Measurements from ENCODE around the gene CHD9.
A peak's percentile ranks its signal among the peaks of the same experiment; 100 is the strongest.

The CHD9 gene

GRCh38 chr16:53084141-53084541 lies 29.4 kb downstream of the CHD9 start:
- Histone ChIP-seq H3K36me3 (ENCODE audit: control insufficient read depth in 5 of 5, insufficient read depth in 5 of 5, low read length in 5 of 5) (no peaks in the 10 kb centered on the region), H3K9me3 (ENCODE audit: control insufficient read depth in 5 of 5, low read length in 5 of 5) (no peaks in the 10 kb centered on the region), H3K4me3 (ENCODE audit: low read depth in 1 of 5, low read length in 5 of 5) (no peak overlapping the region), H3K9ac (ENCODE audit: low read length in 5 of 5) (no peak overlapping the region), H3K27ac (ENCODE audit: low read depth, low read length) (peak overlapping the region; percentile 94), H3K27me3 (ENCODE audit: control insufficient read depth in 5 of 5, insufficient read depth in 4 of 5, low read length in 5 of 5) (no peaks in the 10 kb centered on the region), H3K4me1 (ENCODE audit: control insufficient read depth in 5 of 5, insufficient read depth in 5 of 5, low read length in 5 of 5) (peaks cover 24 to 70% (median 68%) of the 10 kb centered on the region in 5 donors)

GRCh38 chr16:53084746-53085334 lies 30.0 kb downstream of the CHD9 start:
- no peaks in the 10 kb centered on the region for H3K36me3 ChIP-seq (ENCODE audit: control insufficient read depth in 5 of 5, insufficient read depth in 5 of 5, low read length in 5 of 5)
- H3K9ac ChIP-seq (ENCODE audit: low read length in 5 of 5): peak overlapping the region in 4 of 5 donors; percentile 21 to 72 (median 62)
- H3K9me3 ChIP-seq (ENCODE audit: control insufficient read depth in 5 of 5, low read length in 5 of 5): no peaks in the 10 kb centered on the region
- H3K4me3 ChIP-seq (ENCODE audit: low read depth in 1 of 5, low read length in 5 of 5): peak overlapping the region in 1 of 5 donors; percentile 26
- H3K27ac ChIP-seq (ENCODE audit: low read depth, low read length): peak overlapping the region; percentile 94
- H3K27me3 ChIP-seq (ENCODE audit: control insufficient read depth in 5 of 5, insufficient read depth in 4 of 5, low read length in 5 of 5): no peaks in the 10 kb centered on the region
- peaks cover 29 to 70% (median 69%) of the 10 kb centered on the region in 5 donors for H3K4me1 ChIP-seq (ENCODE audit: control insufficient read depth in 5 of 5, insufficient read depth in 5 of 5, low read length in 5 of 5)

DNA sequence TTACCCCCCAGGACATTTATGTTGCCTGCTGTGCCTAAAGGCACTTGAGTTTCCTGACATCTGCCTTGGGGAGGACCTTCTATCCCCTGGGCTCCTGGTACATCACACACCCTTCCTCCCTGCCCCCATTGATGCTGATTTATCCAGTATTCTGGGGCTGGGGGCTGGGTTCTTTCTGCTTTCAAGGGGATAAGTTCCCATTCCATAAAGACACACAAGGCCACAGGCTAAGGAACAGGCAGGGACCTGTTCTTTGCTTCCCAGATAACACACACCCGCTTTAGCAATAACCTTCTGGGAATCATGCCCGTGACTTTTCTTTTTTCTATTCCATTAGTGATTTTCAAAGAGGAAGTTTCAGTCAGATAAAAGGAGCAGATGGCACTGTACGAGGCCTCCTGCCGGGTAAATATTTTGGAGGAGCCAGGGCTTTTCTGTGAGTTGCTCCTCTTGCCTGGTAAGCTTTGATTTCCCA lies 30.6 kb downstream of the CHD9 start:
- H3K36me3 ChIP-seq (ENCODE audit: control insufficient read depth in 5 of 5, insufficient read depth in 5 of 5, low read length in 5 of 5): no peaks in the 10 kb centered on the region
- H3K27ac ChIP-seq (ENCODE audit: low read depth, low read length): peak overlapping the region; percentile 94
- no peak overlapping the region for H3K4me3 ChIP-seq (ENCODE audit: low read depth in 1 of 5, low read length in 5 of 5)
- H3K4me1 ChIP-seq (ENCODE audit: control insufficient read depth in 5 of 5, insufficient read depth in 5 of 5, low read length in 5 of 5): peaks cover 34 to 70% (median 69%) of the 10 kb centered on the region in 5 donors
- no peaks in the 10 kb centered on the region for H3K27me3 ChIP-seq (ENCODE audit: control insufficient read depth in 5 of 5, insufficient read depth in 4 of 5, low read length in 5 of 5)
- peak overlapping the region in 4 of 5 donors; percentile 21 to 72 (median 62) for H3K9ac ChIP-seq (ENCODE audit: low read length in 5 of 5)
- H3K9me3 ChIP-seq (ENCODE audit: control insufficient read depth in 5 of 5, low read length in 5 of 5): no peaks in the 10 kb centered on the region

DNA sequence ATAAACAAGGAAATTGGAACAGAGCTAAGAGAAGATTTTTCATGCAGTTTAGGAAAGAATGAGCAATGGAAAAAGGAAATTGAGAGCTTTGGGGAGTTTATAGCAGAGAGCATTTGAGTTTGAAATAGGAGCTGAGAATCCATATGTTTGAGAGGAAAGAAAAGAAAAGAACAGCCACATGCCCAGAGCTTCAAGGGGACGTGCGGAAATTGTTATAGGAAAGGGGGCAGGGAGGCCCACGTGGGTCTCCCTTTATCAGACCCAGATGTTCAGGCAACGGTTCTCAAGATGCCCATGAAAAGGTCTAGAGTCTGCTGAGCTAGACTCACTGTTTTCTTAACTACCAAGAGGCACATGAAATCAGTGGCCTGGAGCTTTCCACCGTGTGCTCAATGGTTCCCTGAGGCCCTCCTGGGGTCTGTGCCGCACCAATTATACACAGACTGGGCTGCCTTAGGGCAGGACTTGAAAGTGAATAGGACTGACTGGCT lies 31.2 kb downstream of the CHD9 start:
- H3K4me1 ChIP-seq (ENCODE audit: control insufficient read depth in 5 of 5, insufficient read depth in 5 of 5, low read length in 5 of 5): peaks cover 33 to 70% (median 69%) of the 10 kb centered on the region in 5 donors
- H3K27me3 ChIP-seq (ENCODE audit: control insufficient read depth in 5 of 5, insufficient read depth in 4 of 5, low read length in 5 of 5): peaks cover 0 to 2% (median 0%) of the 10 kb centered on the region in 5 donors
- H3K27ac ChIP-seq (ENCODE audit: low read depth, low read length): peak overlapping the region; percentile 94
- peaks cover 0 to 2% (median 0%) of the 10 kb centered on the region in 5 donors for H3K9me3 ChIP-seq (ENCODE audit: control insufficient read depth in 5 of 5, low read length in 5 of 5)
- no peaks in the 10 kb centered on the region for H3K36me3 ChIP-seq (ENCODE audit: control insufficient read depth in 5 of 5, insufficient read depth in 5 of 5, low read length in 5 of 5)
- H3K9ac ChIP-seq (ENCODE audit: low read length in 5 of 5): peak overlapping the region in 4 of 5 donors; percentile 5 to 72 (median 36)
- no peak overlapping the region for H3K4me3 ChIP-seq (ENCODE audit: low read depth in 1 of 5, low read length in 5 of 5)

- no peak overlapping the region for H3K4me3 ChIP-seq (ENCODE audit: low read depth in 1 of 5, low read length in 5 of 5)
- H3K9me3 ChIP-seq (ENCODE audit: control insufficient read depth in 5 of 5, low read length in 5 of 5): peaks cover 0 to 3% (median 0%) of the 10 kb centered on the region in 5 donors
- peak overlapping the region in 1 of 5 donors; percentile 32 for H3K9ac ChIP-seq (ENCODE audit: low read length in 5 of 5)
- peaks cover 41 to 75% (median 70%) of the 10 kb centered on the region in 5 donors for H3K4me1 ChIP-seq (ENCODE audit: control insufficient read depth in 5 of 5, insufficient read depth in 5 of 5, low read length in 5 of 5)
- H3K27me3 ChIP-seq (ENCODE audit: control insufficient read depth in 5 of 5, insufficient read depth in 4 of 5, low read length in 5 of 5): peaks cover 0 to 4% (median 0%) of the 10 kb centered on the region in 5 donors
- no peak overlapping the region for H3K27ac ChIP-seq (ENCODE audit: low read depth, low read length)
- H3K36me3 ChIP-seq (ENCODE audit: control insufficient read depth in 5 of 5, insufficient read depth in 5 of 5, low read length in 5 of 5): no peaks in the 10 kb centered on the region
These were observed 32.3 kb downstream of the CHD9 start for GRCh38 chr16:53087101-53087500.

DNA sequence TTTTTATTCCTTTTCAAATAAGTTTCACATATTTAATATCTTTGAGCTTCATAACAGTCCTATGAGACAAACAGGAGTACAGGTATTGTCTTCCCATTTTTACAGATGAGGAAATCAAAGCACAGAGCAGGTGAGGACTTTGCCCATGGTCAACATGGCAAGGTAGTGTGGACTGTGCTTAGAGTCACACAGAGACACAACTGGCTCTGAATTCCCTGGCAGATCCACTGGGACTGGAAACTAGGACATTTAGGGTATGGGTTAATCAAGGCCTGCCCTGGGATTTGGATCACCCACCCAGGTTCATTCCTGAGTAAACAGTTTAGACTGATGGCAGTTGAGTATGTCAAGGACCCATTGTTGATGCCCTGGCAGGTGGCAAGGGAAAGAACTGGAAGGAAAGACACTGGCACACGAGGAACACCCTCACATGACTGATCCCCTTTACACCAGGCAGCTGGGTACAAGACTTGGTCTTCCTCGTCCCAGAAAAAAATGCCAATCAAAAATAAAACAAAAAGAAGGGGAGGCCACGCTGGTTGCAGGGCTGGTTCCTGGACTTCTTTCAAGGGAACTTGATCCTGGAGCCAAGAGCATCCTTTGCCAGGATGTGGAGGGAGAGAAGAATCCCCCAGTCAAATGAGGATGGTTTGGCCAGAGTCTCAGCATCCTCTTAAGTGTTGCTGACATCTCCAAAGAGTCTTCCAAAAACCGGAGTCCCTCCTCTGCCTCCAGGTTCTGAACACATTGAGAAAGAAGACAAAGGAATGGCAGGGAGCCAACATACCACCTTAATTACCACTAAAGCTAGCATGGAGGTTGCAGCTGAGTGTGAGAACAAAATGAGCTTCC lies 34.9 kb downstream of the CHD9 start:
- Histone ChIP-seq H3K27me3 (ENCODE audit: control insufficient read depth in 5 of 5, insufficient read depth in 4 of 5, low read length in 5 of 5) (peaks cover 0 to 4% (median 0%) of the 10 kb centered on the region in 5 donors), H3K4me3 (ENCODE audit: low read depth in 1 of 5, low read length in 5 of 5) (peak overlapping the region in 2 of 5 donors; percentile 0 to 18), H3K36me3 (ENCODE audit: control insufficient read depth in 5 of 5, insufficient read depth in 5 of 5, low read length in 5 of 5) (no peaks in the 10 kb centered on the region), H3K27ac (ENCODE audit: low read depth, low read length) (peak overlapping the region; percentile 94), H3K9me3 (ENCODE audit: control insufficient read depth in 5 of 5, low read length in 5 of 5) (peaks cover 0 to 3% (median 0%) of the 10 kb centered on the region in 5 donors), H3K9ac (ENCODE audit: low read length in 5 of 5) (peak overlapping the region in 2 of 5 donors; percentile 58 to 60), H3K4me1 (ENCODE audit: control insufficient read depth in 5 of 5, insufficient read depth in 5 of 5, low read length in 5 of 5) (peaks cover 49 to 87% (median 82%) of the 10 kb centered on the region in 5 donors)

DNA sequence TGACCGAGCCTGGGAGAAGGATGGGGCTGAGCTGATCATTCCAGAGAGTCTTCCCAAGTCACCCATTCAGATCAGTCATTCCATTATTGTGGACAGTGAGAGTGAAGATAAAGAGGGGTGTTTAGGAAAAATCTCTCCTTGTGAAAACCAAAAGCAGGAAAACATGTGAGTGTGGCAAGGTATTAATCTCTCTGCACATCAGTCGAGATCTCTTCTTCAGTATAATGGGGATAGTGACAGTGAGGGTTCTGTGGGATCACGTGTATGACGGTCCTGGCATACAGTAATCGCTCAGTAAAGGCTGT lies 35.4 kb downstream of the CHD9 start:
- H3K4me3 ChIP-seq (ENCODE audit: low read depth in 1 of 5, low read length in 5 of 5): peak overlapping the region; percentile 0 to 42 (median 18)
- H3K9ac ChIP-seq (ENCODE audit: low read length in 5 of 5): peak overlapping the region in 4 of 5 donors; percentile 21 to 69 (median 59)
- peaks cover 0 to 4% (median 0%) of the 10 kb centered on the region in 5 donors for H3K27me3 ChIP-seq (ENCODE audit: control insufficient read depth in 5 of 5, insufficient read depth in 4 of 5, low read length in 5 of 5)
- H3K4me1 ChIP-seq (ENCODE audit: control insufficient read depth in 5 of 5, insufficient read depth in 5 of 5, low read length in 5 of 5): peaks cover 45 to 84% (median 81%) of the 10 kb centered on the region in 5 donors
- peaks cover 0 to 3% (median 0%) of the 10 kb centered on the region in 5 donors for H3K9me3 ChIP-seq (ENCODE audit: control insufficient read depth in 5 of 5, low read length in 5 of 5)
- no peaks in the 10 kb centered on the region for H3K36me3 ChIP-seq (ENCODE audit: control insufficient read depth in 5 of 5, insufficient read depth in 5 of 5, low read length in 5 of 5)
- peak overlapping the region; percentile 94 for H3K27ac ChIP-seq (ENCODE audit: low read depth, low read length)

DNA sequence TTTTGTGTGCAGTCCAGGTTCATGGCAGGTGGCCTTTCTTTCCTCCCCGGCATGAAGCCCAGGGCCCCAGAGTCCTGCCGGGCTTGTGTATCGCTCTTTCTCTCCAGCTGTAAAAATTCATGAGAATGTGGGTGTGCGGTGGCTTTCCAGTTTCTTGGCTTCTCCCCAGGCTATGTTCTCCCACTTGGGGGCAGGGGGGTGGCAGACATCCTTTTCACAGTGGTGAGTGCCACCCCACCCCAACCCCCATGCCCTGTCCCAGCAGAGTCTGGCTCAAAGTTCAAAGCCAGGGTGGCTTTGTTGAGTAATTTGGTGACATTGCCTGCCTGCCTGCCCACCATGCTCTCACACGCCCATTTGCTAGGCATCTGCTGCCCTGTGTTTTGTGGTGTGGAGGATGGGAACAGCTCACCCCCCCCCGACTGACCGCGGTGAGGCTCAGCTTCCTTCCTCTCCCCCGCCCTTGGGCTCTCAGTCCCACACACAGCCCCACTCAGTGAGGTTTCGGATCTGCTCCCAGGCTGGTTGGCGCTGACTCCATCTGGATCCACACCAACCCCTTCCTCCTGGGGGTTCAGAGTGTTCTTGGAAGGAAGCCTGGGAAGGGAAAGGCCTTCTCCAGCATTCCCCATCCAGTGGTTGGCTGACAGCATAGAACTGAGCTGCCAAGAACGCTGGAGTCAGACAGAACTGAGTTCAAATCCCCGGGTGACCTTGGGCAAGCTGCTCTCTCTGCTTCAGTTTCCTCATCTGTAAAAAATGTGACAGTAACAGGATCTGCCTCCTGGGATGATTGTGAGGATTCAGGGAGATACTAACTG lies 36.0 kb downstream of the CHD9 start:
- peaks cover 0 to 3% (median 0%) of the 10 kb centered on the region in 5 donors for H3K9me3 ChIP-seq (ENCODE audit: control insufficient read depth in 5 of 5, low read length in 5 of 5)
- H3K9ac ChIP-seq (ENCODE audit: low read length in 5 of 5): peak overlapping the region; percentile 21 to 69 (median 60)
- peak overlapping the region; percentile 94 for H3K27ac ChIP-seq (ENCODE audit: low read depth, low read length)
- no peaks in the 10 kb centered on the region for H3K36me3 ChIP-seq (ENCODE audit: control insufficient read depth in 5 of 5, insufficient read depth in 5 of 5, low read length in 5 of 5)
- H3K4me1 ChIP-seq (ENCODE audit: control insufficient read depth in 5 of 5, insufficient read depth in 5 of 5, low read length in 5 of 5): peaks cover 41 to 78% (median 75%) of the 10 kb centered on the region in 5 donors
- peak overlapping the region; percentile 9 to 42 (median 31) for H3K4me3 ChIP-seq (ENCODE audit: low read depth in 1 of 5, low read length in 5 of 5)
- peaks cover 0 to 4% (median 0%) of the 10 kb centered on the region in 5 donors for H3K27me3 ChIP-seq (ENCODE audit: control insufficient read depth in 5 of 5, insufficient read depth in 4 of 5, low read length in 5 of 5)

DNA sequence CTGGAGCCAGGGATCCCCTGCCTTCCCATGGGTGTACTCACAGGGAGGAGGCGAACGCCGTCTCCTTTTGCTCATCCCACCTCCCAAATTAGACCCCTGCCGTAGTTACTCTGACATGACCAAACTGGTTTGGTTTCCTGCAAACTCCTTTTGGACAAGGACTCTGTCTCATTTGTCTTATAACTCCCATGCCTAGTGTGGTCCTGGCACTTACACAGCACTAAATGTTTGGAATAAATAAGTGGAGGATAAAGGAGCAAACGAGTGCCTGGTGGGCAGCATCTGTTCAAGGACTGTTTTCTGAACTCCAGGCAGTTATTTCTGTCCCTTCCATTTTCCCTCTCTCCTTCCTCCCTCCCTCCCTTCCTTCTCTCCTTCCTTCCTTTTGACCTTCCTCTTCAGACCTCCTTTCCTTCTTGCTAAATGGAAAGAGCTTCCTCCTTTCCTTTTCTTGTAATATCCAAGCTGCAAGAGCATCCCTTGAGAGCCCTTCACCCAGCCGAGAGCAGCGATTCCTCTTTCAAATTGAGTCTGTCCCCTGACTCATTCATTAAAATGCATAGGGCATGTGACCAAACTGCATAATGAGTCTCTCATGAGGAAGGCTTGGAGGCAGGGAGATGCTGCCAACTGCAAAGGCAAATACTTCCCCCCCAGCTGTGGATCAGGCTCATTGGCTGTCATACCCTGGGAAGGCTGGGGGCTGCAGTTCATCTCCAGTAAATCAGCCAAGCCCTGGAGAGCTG lies 36.8 kb downstream of the CHD9 start:
- H3K9ac ChIP-seq (ENCODE audit: low read length in 5 of 5): peak overlapping the region; percentile 0 to 65 (median 49)
- H3K9me3 ChIP-seq (ENCODE audit: control insufficient read depth in 5 of 5, low read length in 5 of 5): peaks cover 0 to 3% (median 0%) of the 10 kb centered on the region in 5 donors
- H3K36me3 ChIP-seq (ENCODE audit: control insufficient read depth in 5 of 5, insufficient read depth in 5 of 5, low read length in 5 of 5): no peaks in the 10 kb centered on the region
- peak overlapping the region; percentile 19 to 42 (median 31) for H3K4me3 ChIP-seq (ENCODE audit: low read depth in 1 of 5, low read length in 5 of 5)
- H3K4me1 ChIP-seq (ENCODE audit: control insufficient read depth in 5 of 5, insufficient read depth in 5 of 5, low read length in 5 of 5): peaks cover 39 to 71% (median 69%) of the 10 kb centered on the region in 5 donors
- peak overlapping the region; percentile 94 for H3K27ac ChIP-seq (ENCODE audit: low read depth, low read length)
- peaks cover 0 to 4% (median 0%) of the 10 kb centered on the region in 5 donors for H3K27me3 ChIP-seq (ENCODE audit: control insufficient read depth in 5 of 5, insufficient read depth in 4 of 5, low read length in 5 of 5)

All from subcutaneous abdominal adipose tissue (tissue), 5 donors.